OCI-LY1 (cell line): Measurements from ENCODE around the gene FOXC1.

Experiments
- CTCF ChIP-seq: fragments of 200-600 bp; sonication (generic), shearing (Covaris generic); IDR thresholded peaks from 2 replicates; pipeline ENCODE4 v1.5.1; 2017; ENCODE audit warnings: mild to moderate bottlenecking, antibody characterized with exemption, low read length, moderate library complexity, mixed read lengths
- EZH2 ChIP-seq: fragments of 200-600 bp; sonication (generic), shearing (Covaris generic); IDR thresholded peaks from 2 replicates; pipeline ENCODE4 v1.8.0; 2017; ENCODE audit warnings: borderline replicate concordance, mixed run types, mild to moderate bottlenecking, antibody characterized with exemption, low read length, moderate library complexity, mixed read lengths

GRCh38 chr6:1587546-1587945, 22.2 kb upstream of the FOXC1 start:
- no peak for TF ChIP-seq CTCF
- TF ChIP-seq EZH2 = no peak
